Endodermal cell (in vitro differentiated cells): Measurements from ENCODE around the gene MUC6. TPM values are rescaled to one million over a fixed set of nuclear protein-coding genes. Genes with fewer than 3 reads are reported as not detected.

Experiments
- DNase-seq: peaks from one replicate; pipeline ENCODE4 v3.0.0-alpha.2; 2017
- H3K27ac ChIP-seq: 2 replicates; pipeline ENCODE4 v1.5.1; 2013; ENCODE audit warnings: mild to moderate bottlenecking, low read depth, low read length, moderate library complexity
- H3K27me3 ChIP-seq: 2 replicates; pipeline ENCODE4 v1.6.1; 2013; ENCODE audit warnings: mild to moderate bottlenecking, low read length, moderate library complexity; ENCODE audit not compliant: insufficient read depth, control insufficient read depth, poor library complexity, severe bottlenecking
- H3K36me3 ChIP-seq: 2 replicates; pipeline ENCODE4 v1.7.0; 2013; ENCODE audit warnings: mild to moderate bottlenecking, low read length, moderate library complexity; ENCODE audit not compliant: control insufficient read depth, insufficient read depth
- H3K4me1 ChIP-seq: one replicate; pipeline ENCODE4 v1.7.0; 2013; ENCODE audit warnings: low read length; ENCODE audit not compliant: control insufficient read depth, insufficient read depth
- H3K4me3 ChIP-seq: 2 replicates; pipeline ENCODE4 v1.5.1; 2013; ENCODE audit warnings: mild to moderate bottlenecking, low read length, moderate library complexity
- H3K9ac ChIP-seq: 2 replicates; pipeline ENCODE4 v1.6.1; 2013; ENCODE audit warnings: mild to moderate bottlenecking, low read length, moderate library complexity; ENCODE audit not compliant: poor library complexity, severe bottlenecking; ENCODE audit errors: extremely low read depth
- H3K9me3 ChIP-seq: 2 replicates; pipeline ENCODE4 v1.6.1; 2013; ENCODE audit warnings: mild to moderate bottlenecking, low read length, moderate library complexity; ENCODE audit not compliant: control insufficient read depth
- H3K27ac Mint-ChIP-seq: 2 replicates; pipeline ENCODE4 v1.8.0; 2020; ENCODE audit warnings: mixed read lengths
- H3K27me3 Mint-ChIP-seq: 2 replicates; pipeline ENCODE4 v1.8.0; 2021; ENCODE audit warnings: mild to moderate bottlenecking, mixed read lengths; ENCODE audit not compliant: insufficient read depth
- H3K36me3 Mint-ChIP-seq: 2 replicates; pipeline ENCODE4 v1.8.0; 2020; ENCODE audit warnings: low read depth, mixed read lengths
- H3K4me1 Mint-ChIP-seq: 2 replicates; pipeline ENCODE4 v1.8.0; 2020; ENCODE audit warnings: mixed read lengths
- H3K4me3 Mint-ChIP-seq: 2 replicates; pipeline ENCODE4 v1.8.0; 2020; ENCODE audit warnings: mild to moderate bottlenecking, moderate library complexity, mixed read lengths
- H3K9me3 Mint-ChIP-seq: 2 replicates; pipeline ENCODE4 v1.8.0; 2020; ENCODE audit warnings: mild to moderate bottlenecking, mixed read lengths
- CTCF ChIP-seq: fragments of 200-600 bp; sonication (generic); conservative IDR thresholded peaks from 2 replicates; pipeline ENCODE4 v1.5.0; 2021; ENCODE audit warnings: antibody characterized with exemption, mild to moderate bottlenecking
- WGBS, 2 experiments: methylation state at CpG; one replicate each; pipeline versions ENCODE4 v1.1.5 to v1.1.7; 2013; ENCODE audit warnings: missing lambda C conversion rate in 2 of 2, mixed read lengths in 1 of 2; ENCODE audit not compliant: insufficient coverage in 1 of 2, insufficient read length in 1 of 2; 5-methylcytosine and 5-hydroxymethylcytosine counted together
- total RNA-seq, 2 donors: library from RNA; stranded (reverse); fragmentation: NEBNext Ultra II Directional in 1 of 2; extraction: Animal tissue kit (Norgen Biotek cat#: 25700) in 1 of 2; gene quantifications; 2 replicates in 1 of 2; 3 replicates in 1 of 2; pipeline ENCODE4 v1.2.1, GENCODE V29; 2021

Gene MUC6
- total RNA-seq, 2 donors from 2014 or later, result 0.26 to 0.40 TPM

DNA sequence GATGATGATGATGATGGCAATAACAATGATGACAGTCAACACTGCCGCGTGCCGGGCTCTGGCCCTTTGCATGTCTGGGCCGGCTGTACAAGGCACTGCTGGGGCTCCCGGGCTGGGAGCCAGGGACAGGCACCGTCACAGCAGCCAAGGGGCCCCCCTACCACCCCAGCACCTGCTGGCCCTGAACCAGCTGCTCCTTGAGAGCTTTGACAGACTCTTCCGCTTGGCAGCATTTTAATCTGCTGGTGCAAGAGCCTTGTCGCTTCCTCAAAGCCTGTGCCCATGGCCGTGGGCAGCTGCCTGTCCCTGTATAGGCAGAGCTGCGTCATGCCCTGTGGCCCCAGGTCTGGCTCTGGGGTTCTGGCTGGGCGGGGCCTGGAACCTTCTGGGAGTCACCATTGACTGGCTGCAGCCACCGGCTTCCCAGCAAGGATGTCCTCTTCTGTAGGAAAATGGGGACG, 12.9 kb upstream of the MUC6 start:
- no peak overlapping the region for H3K4me3 Mint-ChIP-seq
- no peak overlapping the region for H3K9ac ChIP-seq
- H3K27ac ChIP-seq, result no peak overlapping the region
- H3K4me1 Mint-ChIP-seq, result no peaks in the 10 kb centered on the region
- peaks cover 4% of the 10 kb centered on the region for H3K27me3 Mint-ChIP-seq
- H3K36me3 ChIP-seq, result no peaks in the 10 kb centered on the region
- no peak overlapping the region for H3K4me3 ChIP-seq
- no peaks in the 10 kb centered on the region for H3K4me1 ChIP-seq
- peaks cover 8% of the 10 kb centered on the region for H3K9me3 ChIP-seq
- H3K36me3 Mint-ChIP-seq, result no peaks in the 10 kb centered on the region
- no peak for TF ChIP-seq CTCF
- peak; percentile 41 for DNase-seq
- no peak overlapping the region for H3K27ac Mint-ChIP-seq
- 91% methylated on average over 11 to 13 of the region's 13 CpGs for WGBS, 2 experiments
- H3K9me3 Mint-ChIP-seq, result peaks cover 5% of the 10 kb centered on the region
- no peaks in the 10 kb centered on the region for H3K27me3 ChIP-seq

DNA sequence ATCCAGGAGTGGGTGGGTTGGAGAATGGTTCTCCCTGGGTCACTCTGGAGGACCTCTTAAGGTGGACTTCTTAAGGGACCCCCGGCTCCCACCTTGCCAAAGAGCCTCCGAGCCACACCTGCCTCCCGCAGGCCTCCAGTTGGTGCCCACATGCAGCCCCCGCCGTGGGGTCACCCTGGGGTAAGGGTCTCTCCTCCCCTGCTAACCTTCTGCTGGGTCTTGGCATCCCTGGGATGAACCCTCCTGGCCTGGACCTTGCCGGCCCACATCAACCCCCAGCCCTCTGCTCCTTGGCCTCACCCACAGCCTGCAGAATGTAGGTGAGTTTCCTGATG, 12.5 kb upstream of the MUC6 start:
- H3K4me3 Mint-ChIP-seq, result no peak overlapping the region
- H3K27me3 Mint-ChIP-seq, result peaks cover 4% of the 10 kb centered on the region
- Histone ChIP-seq H3K27ac (no peak overlapping the region), H3K36me3 (no peaks in the 10 kb centered on the region), H3K4me1 (no peaks in the 10 kb centered on the region), H3K9me3 (peaks cover 8% of the 10 kb centered on the region), H3K4me3 (no peak overlapping the region), H3K27me3 (no peaks in the 10 kb centered on the region), H3K9ac (no peak overlapping the region)
- no peaks in the 10 kb centered on the region for H3K36me3 Mint-ChIP-seq
- H3K27ac Mint-ChIP-seq, result no peak overlapping the region
- TF ChIP-seq CTCF, result no peak
- no peaks in the 10 kb centered on the region for H3K4me1 Mint-ChIP-seq
- peaks cover 5% of the 10 kb centered on the region for H3K9me3 Mint-ChIP-seq
- 85 to 94% methylated on average over 4 to 5 of the region's 6 CpGs for WGBS, 2 experiments
- no peak for DNase-seq

DNA sequence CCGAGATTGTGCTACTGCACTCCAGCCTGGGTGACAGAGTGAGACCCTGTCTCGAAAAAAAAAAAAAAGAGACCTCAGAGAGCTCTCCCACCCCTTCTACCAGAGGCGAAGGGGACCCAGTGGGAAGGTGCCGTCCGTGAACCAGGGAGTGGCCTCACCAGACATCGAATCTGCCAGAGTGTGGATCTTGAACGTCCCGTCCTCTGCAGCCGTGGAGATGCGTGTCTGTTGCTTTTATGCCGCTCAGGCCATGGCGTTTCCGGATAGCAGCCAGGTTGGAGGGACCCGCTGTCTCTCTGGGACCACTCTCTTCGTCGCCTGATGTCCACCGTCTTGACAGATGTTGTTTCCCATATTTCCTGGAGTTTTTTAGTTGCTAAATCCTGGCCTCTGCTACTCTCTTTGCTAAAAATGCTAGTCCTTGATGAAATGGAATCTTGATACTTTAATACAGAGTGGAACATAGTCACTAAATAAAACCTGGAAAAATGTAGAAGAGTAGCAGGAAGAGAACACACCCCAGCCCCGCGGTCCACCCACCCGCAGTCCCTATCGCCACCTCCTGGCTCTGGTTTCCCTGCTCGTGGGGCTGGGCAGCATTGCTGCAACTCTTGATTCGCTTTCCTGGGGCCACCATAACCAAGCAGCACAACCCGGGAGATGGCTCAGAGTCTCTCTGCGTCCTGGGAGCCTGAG, 12.0 kb upstream of the MUC6 start:
- H3K4me1 Mint-ChIP-seq, result no peaks in the 10 kb centered on the region
- peaks cover 4% of the 10 kb centered on the region for H3K27me3 Mint-ChIP-seq
- H3K4me3 Mint-ChIP-seq, result no peak overlapping the region
- no peaks in the 10 kb centered on the region for H3K4me1 ChIP-seq
- H3K9me3 ChIP-seq, result peaks cover 8% of the 10 kb centered on the region
- no peak overlapping the region for H3K9ac ChIP-seq
- H3K36me3 Mint-ChIP-seq, result no peaks in the 10 kb centered on the region
- H3K36me3 ChIP-seq, result no peaks in the 10 kb centered on the region
- peak; percentile 63 for DNase-seq
- WGBS, 2 experiments, result 87 to 92% methylated on average over 24 to 25 of the region's 25 CpGs
- H3K9me3 Mint-ChIP-seq, result peaks cover 5% of the 10 kb centered on the region
- H3K4me3 ChIP-seq, result no peak overlapping the region
- peak; percentile 44 for TF ChIP-seq CTCF
- H3K27me3 ChIP-seq, result no peaks in the 10 kb centered on the region
- no peak overlapping the region for H3K27ac ChIP-seq
- H3K27ac Mint-ChIP-seq, result no peak overlapping the region
